ENCODE results near the gene NPS. TPM values are rescaled to one million over a fixed set of nuclear protein-coding genes. Genes with fewer than 3 reads are reported as not detected.

NPS gene, protein sequence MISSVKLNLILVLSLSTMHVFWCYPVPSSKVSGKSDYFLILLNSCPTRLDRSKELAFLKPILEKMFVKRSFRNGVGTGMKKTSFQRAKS
- total RNA-seq = not detected
- not detected for polyA plus RNA-seq

DNA sequence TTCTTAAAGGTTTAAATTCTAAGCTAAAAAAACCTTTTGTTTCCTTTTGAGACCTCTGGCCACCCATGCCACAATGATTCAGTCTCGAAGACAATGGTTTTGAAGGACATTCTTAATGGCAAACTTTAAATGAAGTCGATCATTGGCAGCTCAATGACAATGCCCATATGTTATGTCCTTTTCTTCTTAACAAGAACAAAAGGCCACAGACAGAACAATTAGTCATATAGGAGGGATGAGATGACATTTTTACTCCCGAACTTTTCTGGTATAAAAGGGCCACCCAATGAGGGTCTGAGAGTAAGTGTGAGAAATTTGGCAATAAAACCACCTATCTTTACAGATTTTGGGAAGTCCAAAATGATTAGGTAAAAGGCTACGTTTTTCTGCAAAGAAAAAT lies at the start of gene NPS:
NPS (plus strand) TSS at position 301 of the 400 bp plus-strand sequence; CDS start at position 361, 60 bp downstream.
- H3K27ac Mint-ChIP-seq = no peak within 1 kb of the TSS
- no peaks in the 10 kb centered on the region for H3K27me3 Mint-ChIP-seq
- Histone ChIP-seq H3K4me1 (ENCODE audit: control insufficient read depth, insufficient read depth, low read length, poor library complexity, severe bottlenecking) (no peaks in the 10 kb centered on the region), H3K9me3 (ENCODE audit: control insufficient read depth in 2 of 2, low read length in 2 of 2) (peaks cover 3 to 5% of the 10 kb centered on the region in 2 experiments), H3K27ac (ENCODE audit: insufficient read depth, low read length, poor library complexity, severe bottlenecking) (no peak within 1 kb of the TSS), H3K4me3 (ENCODE audit: low read depth, low read length) (no peak within 1 kb of the TSS), H3K36me3 (ENCODE audit: control insufficient read depth, insufficient read depth, low read length) (no peaks in the 10 kb centered on the region), H3K27me3 (ENCODE audit: control insufficient read depth, insufficient read depth, low read length) (no peaks in the 10 kb centered on the region)
- peaks cover 2 to 11% (median 6%) of the 10 kb centered on the region in 7 donors for H3K9me3 Mint-ChIP-seq
- no peak for ATAC-seq (ENCODE audit: low read depth in 2 of 2)
- no peaks in the 10 kb centered on the region for H3K4me1 Mint-ChIP-seq
- H3K4me3 Mint-ChIP-seq = no peak within 1 kb of the TSS
- no peaks in the 10 kb centered on the region for H3K36me3 Mint-ChIP-seq
- DNase-seq = no peak

DNA sequence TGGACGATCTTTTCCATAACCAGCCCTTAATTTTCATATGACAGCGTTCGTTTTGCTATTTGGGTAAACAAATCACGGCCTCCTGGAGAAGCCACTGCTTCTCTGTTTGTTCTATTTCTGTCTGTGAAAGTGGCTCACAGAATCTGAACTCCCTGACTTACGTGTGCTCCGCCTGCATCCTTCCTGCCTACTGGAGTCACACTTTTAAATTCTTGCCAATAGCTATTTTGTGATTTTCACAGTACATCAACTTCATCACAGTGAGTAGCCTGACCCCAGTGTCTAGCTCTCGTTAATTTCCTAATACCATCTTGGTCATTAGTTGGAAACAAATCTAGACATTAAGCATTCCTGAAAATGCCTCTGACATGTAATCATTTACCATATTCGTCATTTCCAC lies 49.0 kb upstream of the NPS start:
- Histone ChIP-seq H3K4me3 (ENCODE audit: low read depth, low read length) (no peak overlapping the region), H3K4me1 (ENCODE audit: control insufficient read depth, insufficient read depth, low read length, poor library complexity, severe bottlenecking) (no peaks in the 10 kb centered on the region), H3K9me3 (ENCODE audit: control insufficient read depth in 2 of 2, low read length in 2 of 2) (no peaks in the 10 kb centered on the region), H3K27me3 (ENCODE audit: control insufficient read depth, insufficient read depth, low read length) (no peaks in the 10 kb centered on the region), H3K27ac (ENCODE audit: insufficient read depth, low read length, poor library complexity, severe bottlenecking) (no peak overlapping the region), H3K36me3 (ENCODE audit: control insufficient read depth, insufficient read depth, low read length) (no peaks in the 10 kb centered on the region)
- H3K9me3 Mint-ChIP-seq = peaks cover 0 to 3% (median 0%) of the 10 kb centered on the region in 7 donors
- ATAC-seq (ENCODE audit: low read depth in 2 of 2) (no peak), DNase-seq (no peak)
- H3K27ac Mint-ChIP-seq = no peak overlapping the region
- H3K4me1 Mint-ChIP-seq = no peaks in the 10 kb centered on the region
- H3K36me3 Mint-ChIP-seq = no peaks in the 10 kb centered on the region
- H3K4me3 Mint-ChIP-seq = no peak overlapping the region
- H3K27me3 Mint-ChIP-seq = no peaks in the 10 kb centered on the region

GRCh38 chr10:127506094-127506493 lies 43.0 kb upstream of the NPS start:
- ATAC-seq (ENCODE audit: low read depth in 2 of 2) (no peak), DNase-seq (no peak)
- H3K9me3 Mint-ChIP-seq = peaks cover 0 to 5% (median 0%) of the 10 kb centered on the region in 7 donors
- H3K27ac Mint-ChIP-seq = no peak overlapping the region
- peaks cover 4% of the 10 kb centered on the region for H3K27me3 Mint-ChIP-seq
- no peaks in the 10 kb centered on the region for H3K36me3 Mint-ChIP-seq
- Histone ChIP-seq H3K9me3 (ENCODE audit: control insufficient read depth in 2 of 2, low read length in 2 of 2) (no peaks in the 10 kb centered on the region), H3K36me3 (ENCODE audit: control insufficient read depth, insufficient read depth, low read length) (no peaks in the 10 kb centered on the region), H3K4me3 (ENCODE audit: low read depth, low read length) (no peak overlapping the region), H3K27ac (ENCODE audit: insufficient read depth, low read length, poor library complexity, severe bottlenecking) (no peak overlapping the region), H3K4me1 (ENCODE audit: control insufficient read depth, insufficient read depth, low read length, poor library complexity, severe bottlenecking) (no peaks in the 10 kb centered on the region), H3K27me3 (ENCODE audit: control insufficient read depth, insufficient read depth, low read length) (no peaks in the 10 kb centered on the region)
- H3K4me1 Mint-ChIP-seq = no peaks in the 10 kb centered on the region
- no peak overlapping the region for H3K4me3 Mint-ChIP-seq

DNA sequence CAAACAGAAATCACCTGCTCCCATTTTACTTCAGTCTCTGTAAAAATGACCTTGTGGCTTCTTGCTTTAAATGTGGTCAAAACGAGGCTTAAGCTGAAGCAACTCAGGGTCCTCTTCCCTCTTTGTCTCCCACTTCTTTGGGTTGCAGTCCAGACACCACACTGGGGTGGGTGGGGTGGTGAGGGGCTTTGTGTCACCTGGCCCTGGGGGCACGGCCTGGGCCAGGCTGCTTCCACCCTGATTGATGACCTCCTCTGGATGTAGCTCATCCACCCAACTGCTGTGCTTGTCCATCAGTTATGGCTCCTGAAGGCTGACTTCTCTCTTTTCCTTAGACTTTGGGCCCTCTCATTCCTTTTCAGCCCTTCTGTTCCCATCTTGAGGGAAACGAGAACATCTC lies 26.8 kb upstream of the NPS start:
- no peaks in the 10 kb centered on the region for H3K4me1 Mint-ChIP-seq
- H3K27ac Mint-ChIP-seq = no peak overlapping the region
- peaks cover 0 to 7% (median 2%) of the 10 kb centered on the region in 7 donors for H3K9me3 Mint-ChIP-seq
- Histone ChIP-seq H3K27me3 (ENCODE audit: control insufficient read depth, insufficient read depth, low read length) (no peaks in the 10 kb centered on the region), H3K4me1 (ENCODE audit: control insufficient read depth, insufficient read depth, low read length, poor library complexity, severe bottlenecking) (no peaks in the 10 kb centered on the region), H3K4me3 (ENCODE audit: low read depth, low read length) (no peak overlapping the region), H3K27ac (ENCODE audit: insufficient read depth, low read length, poor library complexity, severe bottlenecking) (no peak overlapping the region), H3K9me3 (ENCODE audit: control insufficient read depth in 2 of 2, low read length in 2 of 2) (no peaks in the 10 kb centered on the region), H3K36me3 (ENCODE audit: control insufficient read depth, insufficient read depth, low read length) (no peaks in the 10 kb centered on the region)
- H3K4me3 Mint-ChIP-seq = no peak overlapping the region
- ATAC-seq (ENCODE audit: low read depth in 2 of 2) (no peak), DNase-seq (no peak)
- H3K36me3 Mint-ChIP-seq = no peaks in the 10 kb centered on the region
- H3K27me3 Mint-ChIP-seq = no peaks in the 10 kb centered on the region

DNA sequence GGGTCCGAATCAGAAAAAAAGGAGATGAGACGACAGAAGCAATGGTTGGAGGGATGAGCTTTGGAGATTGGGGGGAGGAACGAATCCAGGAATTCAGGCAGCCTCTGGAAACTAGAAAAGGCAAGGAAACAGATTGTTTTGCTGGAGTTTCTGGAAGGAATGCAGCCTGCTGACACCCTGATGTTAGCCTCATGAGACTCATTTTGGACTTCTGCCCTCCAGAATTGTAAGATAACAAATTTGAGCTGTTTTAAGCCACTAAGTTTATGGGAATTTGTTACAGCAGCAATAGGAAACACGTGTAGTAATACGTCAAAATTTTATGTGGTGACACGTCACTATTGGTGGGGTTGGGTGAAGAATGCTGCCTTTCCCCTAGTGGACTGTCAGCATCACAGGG lies 25.6 kb upstream of the NPS start:
- no peaks in the 10 kb centered on the region for H3K4me1 Mint-ChIP-seq

DNA sequence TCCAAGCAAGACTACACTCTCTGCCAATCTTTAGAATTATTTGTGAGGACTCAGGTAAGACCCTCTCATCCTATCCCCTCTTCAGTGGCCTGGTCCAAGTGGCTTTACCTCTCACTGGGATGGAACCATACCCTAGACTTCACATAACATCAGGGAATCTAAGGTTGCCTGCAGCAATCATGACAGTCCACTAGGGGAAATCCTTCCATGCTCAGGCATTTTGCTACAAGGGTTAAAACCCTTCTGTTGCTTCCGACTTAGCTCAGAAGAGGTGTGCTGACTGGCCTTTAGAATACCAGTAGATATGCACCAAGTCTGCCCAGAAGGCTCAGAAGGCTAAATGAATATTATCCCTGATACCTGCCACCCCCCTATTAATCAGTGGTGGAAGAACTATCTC lies 24.9 kb upstream of the NPS start:
- no peak for ATAC-seq (ENCODE audit: low read depth in 2 of 2)
- H3K9me3 Mint-ChIP-seq = peaks cover 0 to 5% (median 2%) of the 10 kb centered on the region in 7 donors

More for the DNA sequence above, 25.6 kb upstream of the NPS start:
- peaks cover 0 to 7% (median 2%) of the 10 kb centered on the region in 7 donors for H3K9me3 Mint-ChIP-seq
- Histone ChIP-seq H3K9me3 (ENCODE audit: control insufficient read depth in 2 of 2, low read length in 2 of 2) (no peaks in the 10 kb centered on the region), H3K36me3 (ENCODE audit: control insufficient read depth, insufficient read depth, low read length) (no peaks in the 10 kb centered on the region), H3K4me1 (ENCODE audit: control insufficient read depth, insufficient read depth, low read length, poor library complexity, severe bottlenecking) (no peaks in the 10 kb centered on the region), H3K27ac (ENCODE audit: insufficient read depth, low read length, poor library complexity, severe bottlenecking) (no peak overlapping the region), H3K4me3 (ENCODE audit: low read depth, low read length) (no peak overlapping the region), H3K27me3 (ENCODE audit: control insufficient read depth, insufficient read depth, low read length) (no peaks in the 10 kb centered on the region)
- H3K27me3 Mint-ChIP-seq = no peaks in the 10 kb centered on the region
- no peak overlapping the region for H3K4me3 Mint-ChIP-seq
- ATAC-seq (ENCODE audit: low read depth in 2 of 2) = no peak
- no peaks in the 10 kb centered on the region for H3K36me3 Mint-ChIP-seq
- no peak overlapping the region for H3K27ac Mint-ChIP-seq
- DNase-seq = no peak

GRCh38 chr10:127524908-127525665 lies 24.0 kb upstream of the NPS start:
- Histone ChIP-seq H3K27ac (ENCODE audit: insufficient read depth, low read length, poor library complexity, severe bottlenecking) (no peak overlapping the region), H3K4me3 (ENCODE audit: low read depth, low read length) (no peak overlapping the region), H3K9me3 (ENCODE audit: control insufficient read depth in 2 of 2, low read length in 2 of 2) (no peaks in the 10 kb centered on the region), H3K36me3 (ENCODE audit: control insufficient read depth, insufficient read depth, low read length) (no peaks in the 10 kb centered on the region), H3K4me1 (ENCODE audit: control insufficient read depth, insufficient read depth, low read length, poor library complexity, severe bottlenecking) (no peaks in the 10 kb centered on the region), H3K27me3 (ENCODE audit: control insufficient read depth, insufficient read depth, low read length) (no peaks in the 10 kb centered on the region)
- no peaks in the 10 kb centered on the region for H3K27me3 Mint-ChIP-seq
- no peak overlapping the region for H3K27ac Mint-ChIP-seq
- no peak overlapping the region for H3K4me3 Mint-ChIP-seq
- no peaks in the 10 kb centered on the region for H3K36me3 Mint-ChIP-seq
- H3K4me1 Mint-ChIP-seq = no peaks in the 10 kb centered on the region
- ATAC-seq (ENCODE audit: low read depth in 2 of 2) = no peak
- H3K9me3 Mint-ChIP-seq = peaks cover 0 to 5% (median 0%) of the 10 kb centered on the region in 7 donors
- DNase-seq = no peak

More for the DNA sequence above, 24.9 kb upstream of the NPS start:
- H3K4me1 Mint-ChIP-seq = no peaks in the 10 kb centered on the region
- H3K4me3 ChIP-seq (ENCODE audit: low read depth, low read length) = no peak overlapping the region
- no peaks in the 10 kb centered on the region for H3K27me3 ChIP-seq (ENCODE audit: control insufficient read depth, insufficient read depth, low read length)
- no peak overlapping the region for H3K27ac ChIP-seq (ENCODE audit: insufficient read depth, low read length, poor library complexity, severe bottlenecking)
- no peaks in the 10 kb centered on the region for H3K36me3 ChIP-seq (ENCODE audit: control insufficient read depth, insufficient read depth, low read length)
- H3K4me1 ChIP-seq (ENCODE audit: control insufficient read depth, insufficient read depth, low read length, poor library complexity, severe bottlenecking) = no peaks in the 10 kb centered on the region
- no peaks in the 10 kb centered on the region for H3K9me3 ChIP-seq (ENCODE audit: control insufficient read depth in 2 of 2, low read length in 2 of 2)
- DNase-seq = no peak
- no peaks in the 10 kb centered on the region for H3K36me3 Mint-ChIP-seq
- H3K27me3 Mint-ChIP-seq = no peaks in the 10 kb centered on the region
- no peak overlapping the region for H3K4me3 Mint-ChIP-seq
- H3K27ac Mint-ChIP-seq = no peak overlapping the region

DNA sequence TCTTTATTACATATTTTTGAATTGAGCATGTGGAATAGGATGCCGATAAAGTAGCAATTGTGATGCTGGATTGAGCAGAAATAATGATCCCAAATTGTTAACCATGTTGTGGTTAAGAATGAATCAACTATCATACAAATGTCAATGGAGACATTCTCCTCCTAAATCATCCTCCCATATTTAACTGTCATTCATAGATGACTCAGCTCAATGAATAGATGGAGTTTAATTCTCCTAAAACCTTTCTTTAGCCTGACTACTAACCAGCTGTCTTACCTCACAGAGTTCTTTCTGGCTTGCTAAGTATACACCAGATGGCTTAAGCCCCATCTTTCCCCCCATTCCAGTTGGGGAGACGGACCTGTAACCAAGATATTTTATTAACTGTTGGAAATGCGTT lies 23.4 kb upstream of the NPS start:
- Mint-ChIP-seq H3K36me3 (no peaks in the 10 kb centered on the region), H3K4me1 (no peaks in the 10 kb centered on the region), H3K27ac (no peak overlapping the region), H3K4me3 (no peak overlapping the region), H3K27me3 (no peaks in the 10 kb centered on the region), H3K9me3 (peaks cover 0 to 5% (median 0%) of the 10 kb centered on the region in 7 donors)
- ATAC-seq (ENCODE audit: low read depth in 2 of 2) = no peak
- Histone ChIP-seq H3K27ac (ENCODE audit: insufficient read depth, low read length, poor library complexity, severe bottlenecking) (no peak overlapping the region), H3K4me1 (ENCODE audit: control insufficient read depth, insufficient read depth, low read length, poor library complexity, severe bottlenecking) (no peaks in the 10 kb centered on the region), H3K4me3 (ENCODE audit: low read depth, low read length) (no peak overlapping the region), H3K9me3 (ENCODE audit: control insufficient read depth in 2 of 2, low read length in 2 of 2) (no peaks in the 10 kb centered on the region), H3K36me3 (ENCODE audit: control insufficient read depth, insufficient read depth, low read length) (no peaks in the 10 kb centered on the region), H3K27me3 (ENCODE audit: control insufficient read depth, insufficient read depth, low read length) (no peaks in the 10 kb centered on the region)
- DNase-seq = no peak
